Astrocyte (in vitro differentiated cells and primary cell): Measurements from ENCODE around the gene DNAJC13. TPM values are rescaled to one million over a fixed set of nuclear protein-coding genes. Genes with fewer than 3 reads are reported as not detected.
"Not testable (repeated sequence)": the region's sequence is repeated elsewhere in the genome, so short reads cannot be mapped to it uniquely, and the experiment has no call there.

ENCODE experiments used
- DNase-seq: peaks from one replicate; pipeline ENCODE4 v3.0.0-alpha.2; 2010; ENCODE audit warnings: low read depth
- FAIRE-seq: peaks from 2 replicates; lab custom pipeline; 2011; peaks lifted over from hg19 to GRCh38; lab: Jason Lieb, UNC
- H2AFZ ChIP-seq: 2 replicates; pipeline ENCODE4 v1.6.0; 2012; ENCODE audit warnings: low read depth, low read length, inconsistent platforms
- H3K27ac ChIP-seq: 2 replicates; pipeline ENCODE4 v1.5.1; 2011; ENCODE audit warnings: low read depth, low read length, inconsistent platforms
- H3K27me3 ChIP-seq: 2 replicates; pipeline ENCODE4 v1.6.0; 2011; ENCODE audit warnings: low read length, inconsistent platforms; ENCODE audit not compliant: insufficient read depth
- H3K36me3 ChIP-seq: 2 replicates; pipeline ENCODE4 v1.5.1; 2011; ENCODE audit warnings: low read length, inconsistent platforms; ENCODE audit not compliant: insufficient read depth
- H3K4me1 ChIP-seq: 2 replicates; pipeline ENCODE4 v1.5.1; 2011; ENCODE audit warnings: low read length, inconsistent platforms; ENCODE audit not compliant: insufficient read depth
- H3K4me2 ChIP-seq: 2 replicates; pipeline ENCODE4 v1.6.0; 2012; ENCODE audit warnings: low read length, inconsistent platforms
- H3K4me3 ChIP-seq: 2 replicates; pipeline ENCODE4 v1.5.1; 2011; ENCODE audit warnings: low read depth, mild to moderate bottlenecking, low read length, inconsistent platforms; ENCODE audit not compliant: insufficient read depth
- H3K79me2 ChIP-seq: 2 replicates; pipeline ENCODE4 v1.6.0; 2012; ENCODE audit warnings: mild to moderate bottlenecking, low read length, inconsistent platforms; ENCODE audit not compliant: insufficient read depth
- H3K9ac ChIP-seq: 2 replicates; pipeline ENCODE4 v1.6.0; 2012; ENCODE audit warnings: mild to moderate bottlenecking, low read length, inconsistent platforms
- H3K9me3 ChIP-seq: 2 replicates; pipeline ENCODE4 v1.5.1; 2012; ENCODE audit warnings: low read depth, mild to moderate bottlenecking, low read length, inconsistent platforms; ENCODE audit not compliant: insufficient read depth
- H4K20me1 ChIP-seq: 2 replicates; pipeline ENCODE4 v1.6.0; 2012; ENCODE audit warnings: low read length, inconsistent platforms; ENCODE audit not compliant: insufficient read depth
- H3K27ac Mint-ChIP-seq: one replicate; pipeline ENCODE4 v1.8.0; 2021; ENCODE audit warnings: mild to moderate bottlenecking, mixed read lengths; ENCODE audit not compliant: unreplicated experiment
- H3K27me3 Mint-ChIP-seq: one replicate; pipeline ENCODE4 v1.8.0; 2021; ENCODE audit warnings: low read depth, mixed read lengths; ENCODE audit not compliant: unreplicated experiment
- H3K36me3 Mint-ChIP-seq: one replicate; pipeline ENCODE4 v1.8.0; 2021; ENCODE audit warnings: low read depth, mixed read lengths; ENCODE audit not compliant: unreplicated experiment
- H3K4me1 Mint-ChIP-seq: one replicate; pipeline ENCODE4 v1.8.0; 2021; ENCODE audit warnings: low read depth, mixed read lengths; ENCODE audit not compliant: unreplicated experiment
- H3K4me3 Mint-ChIP-seq: one replicate; pipeline ENCODE4 v1.8.0; 2021; ENCODE audit warnings: mild to moderate bottlenecking, moderate library complexity, mixed read lengths; ENCODE audit not compliant: unreplicated experiment
- H3K9me3 Mint-ChIP-seq: one replicate; pipeline ENCODE4 v1.8.0; 2021; ENCODE audit warnings: mild to moderate bottlenecking, mixed read lengths; ENCODE audit not compliant: unreplicated experiment
- CTCF ChIP-seq: IDR thresholded peaks from 2 replicates; pipeline ENCODE4 v1.5.1; 2011; ENCODE audit warnings: low read depth, mild to moderate bottlenecking, inconsistent platforms, low read length, moderate library complexity; ENCODE audit not compliant: insufficient read depth
- total RNA-seq: library from RNA; stranded (reverse); gene quantifications from 2 replicates; pipeline ENCODE4 v1.2.1, GENCODE V29; 2021

DNAJC13 gene
- total RNA-seq, 1 donor from 2014 or later = 38.5 TPM

- no peak for DNase-seq
- H3K79me2 ChIP-seq = no peaks in the 10 kb centered on the region
- H3K4me2 ChIP-seq = no peak overlapping the region
- H3K9ac ChIP-seq = no peak overlapping the region
- H2AFZ ChIP-seq = no peak overlapping the region
- no peak overlapping the region for H3K27ac ChIP-seq
- H3K4me3 ChIP-seq = no peak overlapping the region
- H3K9me3 ChIP-seq = no peaks in the 10 kb centered on the region
- FAIRE-seq = no peak
- Mint-ChIP-seq H3K36me3 (no peaks in the 10 kb centered on the region), H3K4me3 (no peak overlapping the region), H3K9me3 (no peaks in the 10 kb centered on the region), H3K27ac (no peak overlapping the region), H3K27me3 (no peaks in the 10 kb centered on the region), H3K4me1 (no peaks in the 10 kb centered on the region)
- H3K27me3 ChIP-seq = no peaks in the 10 kb centered on the region
- H3K36me3 ChIP-seq = no peaks in the 10 kb centered on the region
- no peaks in the 10 kb centered on the region for H4K20me1 ChIP-seq
- TF ChIP-seq CTCF = no peak
- no peaks in the 10 kb centered on the region for H3K4me1 ChIP-seq
Measured at GRCh38 chr3:132368962-132369361, 48.3 kb upstream of the DNAJC13 start.

GRCh38 chr3:132376945-132377354, 40.4 kb upstream of the DNAJC13 start:
- H3K27me3 Mint-ChIP-seq, H3K4me3 ChIP-seq, H3K4me2 ChIP-seq, H3K27ac Mint-ChIP-seq, H3K4me1 Mint-ChIP-seq, H3K4me1 ChIP-seq, DNase-seq, H3K27ac ChIP-seq, H3K9ac ChIP-seq, FAIRE-seq, H3K9me3 ChIP-seq, H3K36me3 ChIP-seq, H4K20me1 ChIP-seq, H3K4me3 Mint-ChIP-seq, H3K79me2 ChIP-seq, H3K9me3 Mint-ChIP-seq, H3K27me3 ChIP-seq, H2AFZ ChIP-seq, H3K36me3 Mint-ChIP-seq: not testable (repeated sequence)

DNA sequence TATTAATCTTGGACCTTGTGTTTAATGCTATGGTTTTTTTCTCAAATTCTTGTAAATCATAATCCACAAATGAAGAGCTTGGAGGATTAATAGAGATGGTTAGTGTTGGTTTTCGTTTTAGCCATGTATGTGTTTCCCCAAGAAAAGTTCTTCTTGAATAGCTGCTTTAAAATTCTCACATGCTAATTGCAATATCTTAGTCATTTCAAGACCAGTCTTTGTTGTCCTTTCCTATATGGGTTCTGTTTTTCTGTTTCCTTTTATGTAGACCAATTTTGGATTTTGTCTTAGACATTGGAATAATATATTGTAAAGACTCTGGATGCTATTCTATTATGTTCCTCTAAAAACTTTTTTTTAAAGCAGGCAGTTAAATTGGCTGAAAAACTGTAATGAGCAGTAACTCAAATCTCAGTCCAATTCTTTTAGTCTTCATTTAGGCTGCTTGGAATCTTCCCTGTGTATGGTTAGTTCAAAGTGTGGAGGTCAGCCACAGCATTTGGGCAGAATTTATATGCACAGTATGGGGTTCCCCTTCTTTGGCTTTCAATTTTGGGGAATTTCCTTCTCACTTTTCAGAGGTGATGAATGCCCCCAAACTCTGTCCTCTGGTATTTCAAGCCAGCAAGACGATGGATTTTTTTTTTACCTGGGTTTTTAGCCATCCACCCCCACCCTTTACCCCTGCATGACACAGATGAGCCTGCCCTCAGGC, 39.1 kb upstream of the DNAJC13 start:
- no peak for FAIRE-seq
- no peaks in the 10 kb centered on the region for H3K36me3 Mint-ChIP-seq
- peaks cover 3% of the 10 kb centered on the region for H3K9me3 Mint-ChIP-seq
- H3K9me3 ChIP-seq = no peaks in the 10 kb centered on the region
- H3K4me1 Mint-ChIP-seq = peaks cover 3% of the 10 kb centered on the region
- no peaks in the 10 kb centered on the region for H3K27me3 Mint-ChIP-seq
- H3K4me1 ChIP-seq = no peaks in the 10 kb centered on the region
- H3K36me3 ChIP-seq = no peaks in the 10 kb centered on the region
- no peak overlapping the region for H3K27ac ChIP-seq
- no peak overlapping the region for H3K4me3 ChIP-seq
- no peaks in the 10 kb centered on the region for H4K20me1 ChIP-seq
- no peak overlapping the region for H2AFZ ChIP-seq
- no peaks in the 10 kb centered on the region for H3K79me2 ChIP-seq
- H3K27me3 ChIP-seq = no peaks in the 10 kb centered on the region
- H3K4me2 ChIP-seq = no peak overlapping the region
- H3K27ac Mint-ChIP-seq = no peak overlapping the region
- TF ChIP-seq CTCF = no peak
- no peak overlapping the region for H3K4me3 Mint-ChIP-seq
- no peak for DNase-seq
- H3K9ac ChIP-seq = no peak overlapping the region
